C4-2B (cell line): ENCODE data around the gene NUMB.

Source experiments
- CTCF ChIP-seq: fragments of 450-650 bp; conservative IDR thresholded peaks from 2 replicates; pipeline ENCODE4 v1.5.1; 2017; ENCODE audit warnings: mild to moderate bottlenecking
- ZFX ChIP-seq: fragments of 450-650 bp; IDR thresholded peaks from 2 replicates; pipeline ENCODE4 v1.6.1; 2017

- TF ChIP-seq CTCF, result no peak; the same call in 1 of the 2 replicates
- no peak for TF ChIP-seq ZFX
Measured at GRCh38 chr14:73231981-73232851, 226.1 kb downstream of the NUMB start.
